DOHH2 (cell line): Measurements from ENCODE around the gene HAUS5.

ENCODE experiments used
- CTCF ChIP-seq: fragments of 200-600 bp; sonication (generic); IDR thresholded peaks from one replicate; pipeline ENCODE4 v1.5.1; 2014; ENCODE audit warnings: antibody characterized with exemption, mild to moderate bottlenecking, low read depth, low read length; ENCODE audit not compliant: poor library complexity, severe bottlenecking
- EZH2phosphoT487 ChIP-seq: fragments of 200-600 bp; sonication (generic); IDR thresholded peaks from 2 replicates; pipeline ENCODE4 v1.6.1; 2017; ENCODE audit warnings: borderline replicate concordance, mild to moderate bottlenecking, antibody characterized with exemption, low read length, moderate library complexity, mixed read lengths

- TF ChIP-seq CTCF (no peak), EZH2phosphoT487 (no peak)
These were observed 4.9 kb upstream of the HAUS5 start for GRCh38 chr19:35607661-35608060.
